DOHH2 (cell line): ENCODE data around the gene MLKL.

Source experiments
- H3F3A ChIP-seq: fragments of 200-600 bp; sonication (generic), shearing (Covaris generic); 2 replicates; pipeline ENCODE4 v1.6.0; 2016; ENCODE audit warnings: antibody characterized with exemption, mild to moderate bottlenecking; ENCODE audit not compliant: control insufficient read depth, insufficient read depth
- H3K27ac ChIP-seq: fragments of 200-600 bp; sonication (generic); 2 replicates; pipeline ENCODE4 v1.5.1; 2014; ENCODE audit warnings: low read depth, mild to moderate bottlenecking, low read length, moderate library complexity
- H3K27me3 ChIP-seq: fragments of 200-600 bp; sonication (generic); 2 replicates; pipeline ENCODE4 v1.6.1; 2014; ENCODE audit warnings: mild to moderate bottlenecking, low read length, mixed read lengths; ENCODE audit not compliant: control insufficient read depth
- H3K36me3 ChIP-seq: fragments of 200-600 bp; sonication (generic); 2 replicates; pipeline ENCODE4 v1.6.1; 2014; ENCODE audit warnings: mild to moderate bottlenecking, low read length, moderate library complexity, mixed read lengths; ENCODE audit not compliant: control insufficient read depth
- H3K4me1 ChIP-seq: fragments of 200-600 bp; sonication (generic); 2 replicates; pipeline ENCODE4 v1.6.1; 2014; ENCODE audit warnings: mild to moderate bottlenecking, low read length, mixed read lengths; ENCODE audit not compliant: control insufficient read depth
- H3K4me2 ChIP-seq: fragments of 200-600 bp; sonication (generic); 2 replicates; pipeline ENCODE4 v1.6.0; 2014; ENCODE audit warnings: mild to moderate bottlenecking, low read length, moderate library complexity
- H3K4me3 ChIP-seq: fragments of 200-600 bp; sonication (generic); 2 replicates; pipeline ENCODE4 v1.5.1; 2014; ENCODE audit warnings: mild to moderate bottlenecking, low read length, mixed read lengths
- H3K79me2 ChIP-seq: fragments of 200-600 bp; sonication (generic); 2 replicates; pipeline ENCODE4 v1.6.1; 2014; ENCODE audit warnings: mild to moderate bottlenecking, low read length, mixed read lengths; ENCODE audit not compliant: control insufficient read depth
- H3K9me2 ChIP-seq: fragments of 200-600 bp; sonication (generic); replicated peaks from 2 replicates; pipeline ENCODE4 v1.6.1; 2014; ENCODE audit warnings: mild to moderate bottlenecking, low read length, mixed read lengths; ENCODE audit not compliant: control insufficient read depth
- H3K9me3 ChIP-seq: fragments of 200-600 bp; sonication (generic); 2 replicates; pipeline ENCODE4 v1.6.1; 2014; ENCODE audit warnings: antibody characterized with exemption, low read length, mixed read lengths; ENCODE audit not compliant: control insufficient read depth, insufficient read depth
- H4K20me1 ChIP-seq: fragments of 200-600 bp; sonication (generic); 2 replicates; pipeline ENCODE4 v1.6.0; 2014; ENCODE audit warnings: low read depth, mild to moderate bottlenecking, antibody characterized with exemption, low read length, moderate library complexity; ENCODE audit not compliant: control insufficient read depth, insufficient read depth
- EZH2phosphoT487 ChIP-seq: fragments of 200-600 bp; sonication (generic); IDR thresholded peaks from 2 replicates; pipeline ENCODE4 v1.6.1; 2017; ENCODE audit warnings: borderline replicate concordance, mild to moderate bottlenecking, antibody characterized with exemption, low read length, moderate library complexity, mixed read lengths
- TF ChIP-seq, protein P1 (sequence below): fragments of 200-600 bp; sonication (generic); IDR thresholded peaks from one replicate; pipeline ENCODE4 v1.5.1; 2014; ENCODE audit warnings: antibody characterized with exemption, mild to moderate bottlenecking, low read depth, low read length; ENCODE audit not compliant: poor library complexity, severe bottlenecking

Gene MLKL

DNA sequence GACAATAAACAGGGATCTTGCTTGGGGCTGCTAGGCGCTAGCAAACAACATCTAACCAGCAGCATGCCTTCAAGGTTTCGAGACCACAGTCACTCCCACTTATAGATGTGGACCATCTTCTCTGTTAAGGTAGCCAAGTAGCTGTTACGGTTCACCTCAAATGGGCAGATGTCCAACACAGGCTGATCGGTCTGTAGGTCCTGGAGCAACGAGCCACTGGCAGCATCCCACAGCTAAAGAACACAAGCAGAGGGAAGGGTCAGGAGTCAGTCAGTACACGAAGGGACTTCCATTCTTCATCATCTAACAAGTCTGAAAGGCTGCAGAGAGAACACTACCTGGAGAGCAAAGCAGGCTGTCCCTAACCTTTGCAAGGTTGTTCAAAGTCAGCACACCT is 76.8 kb downstream of the MLKL start:
- no peaks in the 10 kb centered on the region for H3K9me2 ChIP-seq
- no peaks in the 10 kb centered on the region for H3K9me3 ChIP-seq
- no peaks in the 10 kb centered on the region for H3K27me3 ChIP-seq
- peaks cover 8% of the 10 kb centered on the region for H3K79me2 ChIP-seq
- H4K20me1 ChIP-seq: peaks cover 10% of the 10 kb centered on the region; the same call in 1 of the 2 replicates
- H3K4me2 ChIP-seq: no peak overlapping the region
- no peaks in the 10 kb centered on the region for H3K4me1 ChIP-seq
- TF ChIP-seq, protein P1, sequence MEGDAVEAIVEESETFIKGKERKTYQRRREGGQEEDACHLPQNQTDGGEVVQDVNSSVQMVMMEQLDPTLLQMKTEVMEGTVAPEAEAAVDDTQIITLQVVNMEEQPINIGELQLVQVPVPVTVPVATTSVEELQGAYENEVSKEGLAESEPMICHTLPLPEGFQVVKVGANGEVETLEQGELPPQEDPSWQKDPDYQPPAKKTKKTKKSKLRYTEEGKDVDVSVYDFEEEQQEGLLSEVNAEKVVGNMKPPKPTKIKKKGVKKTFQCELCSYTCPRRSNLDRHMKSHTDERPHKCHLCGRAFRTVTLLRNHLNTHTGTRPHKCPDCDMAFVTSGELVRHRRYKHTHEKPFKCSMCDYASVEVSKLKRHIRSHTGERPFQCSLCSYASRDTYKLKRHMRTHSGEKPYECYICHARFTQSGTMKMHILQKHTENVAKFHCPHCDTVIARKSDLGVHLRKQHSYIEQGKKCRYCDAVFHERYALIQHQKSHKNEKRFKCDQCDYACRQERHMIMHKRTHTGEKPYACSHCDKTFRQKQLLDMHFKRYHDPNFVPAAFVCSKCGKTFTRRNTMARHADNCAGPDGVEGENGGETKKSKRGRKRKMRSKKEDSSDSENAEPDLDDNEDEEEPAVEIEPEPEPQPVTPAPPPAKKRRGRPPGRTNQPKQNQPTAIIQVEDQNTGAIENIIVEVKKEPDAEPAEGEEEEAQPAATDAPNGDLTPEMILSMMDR: no peak
- peaks cover 83% of the 10 kb centered on the region for H3K36me3 ChIP-seq
- no peaks in the 10 kb centered on the region for H3F3A ChIP-seq
- no peak overlapping the region for H3K27ac ChIP-seq
- H3K4me3 ChIP-seq: no peak overlapping the region

GRCh38 chr16:74623214-74623838 is 77.3 kb downstream of the MLKL start:
- H3K9me3 ChIP-seq: no peaks in the 10 kb centered on the region
- H3K27me3 ChIP-seq: no peaks in the 10 kb centered on the region
- TF ChIP-seq, protein P1: peak; percentile 74
- no peak for TF ChIP-seq EZH2phosphoT487
- H3K27ac ChIP-seq: no peak overlapping the region
- H3K36me3 ChIP-seq: peaks cover 77% of the 10 kb centered on the region
- no peaks in the 10 kb centered on the region for H3K4me1 ChIP-seq
- no peak overlapping the region for H3K4me3 ChIP-seq
- no peaks in the 10 kb centered on the region for H3F3A ChIP-seq
- no peak overlapping the region for H3K4me2 ChIP-seq
- H4K20me1 ChIP-seq: peaks cover 9% of the 10 kb centered on the region; the same call in 1 of the 2 replicates
- peaks cover 8% of the 10 kb centered on the region for H3K79me2 ChIP-seq
- no peaks in the 10 kb centered on the region for H3K9me2 ChIP-seq

DNA sequence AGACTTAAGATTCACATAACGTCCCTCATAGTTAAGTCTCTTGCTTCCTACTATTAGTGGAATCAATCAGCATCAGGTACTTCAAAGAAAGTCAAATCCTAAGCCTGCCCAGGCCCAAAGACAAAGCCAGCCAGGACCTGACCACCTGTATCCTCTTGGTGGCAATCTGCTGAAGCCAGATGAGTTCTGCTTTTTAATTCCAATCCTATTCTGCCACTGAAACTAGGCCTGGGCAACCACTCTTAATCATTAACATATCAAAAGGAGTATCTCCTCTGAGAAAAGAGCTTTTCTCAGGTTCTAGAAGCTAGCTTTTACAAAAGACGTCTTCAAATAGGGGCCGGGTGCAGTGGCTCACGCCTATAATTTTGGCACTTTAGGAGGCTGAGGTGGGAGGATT is 78.7 kb downstream of the MLKL start:
- no peaks in the 10 kb centered on the region for H3F3A ChIP-seq
- H3K27ac ChIP-seq: no peak overlapping the region
- no peak for TF ChIP-seq EZH2phosphoT487
- TF ChIP-seq, protein P1: no peak
- no peaks in the 10 kb centered on the region for H3K27me3 ChIP-seq
- H3K9me2 ChIP-seq: no peaks in the 10 kb centered on the region
- H3K4me1 ChIP-seq: no peaks in the 10 kb centered on the region
- H3K36me3 ChIP-seq: peaks cover 64% of the 10 kb centered on the region
- H3K9me3 ChIP-seq: no peaks in the 10 kb centered on the region
- peaks cover 3% of the 10 kb centered on the region; the same call in 1 of the 2 replicates for H3K79me2 ChIP-seq
- no peak overlapping the region for H3K4me3 ChIP-seq
- H4K20me1 ChIP-seq: peaks cover 3% of the 10 kb centered on the region; the same call in 1 of the 2 replicates
- H3K4me2 ChIP-seq: no peak overlapping the region
